Spleen (tissue), 11 donors: ENCODE measurements around the gene PKIB. TPM values are rescaled to one million over a fixed set of nuclear protein-coding genes. Genes with fewer than 3 reads are reported as not detected.

Experiments used
- DNase-seq: peaks from one replicate; pipeline ENCODE4 v3.0.0-alpha.2; 2020
- H3K27ac ChIP-seq, 8 donors: fragments of 200-600 bp; sonication (generic) in 7 of 8; 1 replicate in 4 of 8; 2 replicates in 4 of 8; pipeline versions ENCODE4 v1.5.0 to v1.8.0; 2016 to 2021; ENCODE audit warnings: inconsistent platforms in 4 of 8, mild to moderate bottlenecking in 4 of 8, moderate library complexity in 1 of 8
- H3K27me3 ChIP-seq, 7 donors: fragments of 200-600 bp; sonication (generic) in 6 of 7; replicated peaks in 1 of 7; 1 replicate in 4 of 7; 2 replicates in 3 of 7; pipeline versions ENCODE4 v1.5.0 to v1.8.0; 2016 to 2021; ENCODE audit warnings: inconsistent platforms in 3 of 7, mild to moderate bottlenecking in 1 of 7
- H3K36me3 ChIP-seq, 6 donors: fragments of 200-600 bp; sonication (generic) in 5 of 6; 1 replicate in 4 of 6; 2 replicates in 2 of 6; pipeline versions ENCODE4 v1.5.0 to v1.8.0; 2016 to 2021; ENCODE audit warnings: inconsistent platforms in 2 of 6
- H3K4me1 ChIP-seq, 6 donors: fragments of 200-600 bp; sonication (generic) in 5 of 6; 1 replicate in 3 of 6; 2 replicates in 3 of 6; pipeline versions ENCODE4 v1.5.0 to v1.8.0; 2016 to 2021; ENCODE audit warnings: inconsistent platforms in 3 of 6
- H3K4me3 ChIP-seq, 8 donors: fragments of 200-600 bp; sonication (generic) in 7 of 8; 1 replicate in 4 of 8; 2 replicates in 4 of 8; pipeline versions ENCODE4 v1.5.0 to v1.8.0; 2016 to 2021; ENCODE audit warnings: inconsistent platforms in 4 of 8, mild to moderate bottlenecking in 4 of 8, moderate library complexity in 2 of 8
- H3K9me3 ChIP-seq, 8 donors: fragments of 200-600 bp; sonication (generic) in 7 of 8; 1 replicate in 4 of 8; 2 replicates in 4 of 8; pipeline versions ENCODE4 v1.5.0 to v1.8.0; 2016 to 2021; ENCODE audit warnings: inconsistent platforms in 4 of 8
- CTCF ChIP-seq, 11 experiments: fragments of 200-600 bp in 7 of 11; fragments of 450-650 bp in 4 of 11; sonication (generic) in 4 of 11; IDR thresholded peaks in 8 of 11; conservative IDR thresholded peaks in 3 of 11; 1 replicate in 7 of 11; 2 replicates in 4 of 11; pipeline versions ENCODE4 v1.4.0 to v1.8.0; 2016 to 2021; ENCODE audit warnings: antibody characterized with exemption in 11 of 11, inconsistent platforms in 4 of 11, mild to moderate bottlenecking in 1 of 11
- POLR2A ChIP-seq, 3 donors: fragments of 450-650 bp; IDR thresholded peaks; one replicate each; pipeline ENCODE4 v1.5.1; 2017; ENCODE audit warnings: antibody characterized with exemption in 3 of 3, mild to moderate bottlenecking in 1 of 3
- POLR2AphosphoS5 ChIP-seq, 3 donors: sonication (generic); formaldehyde crosslinking; IDR thresholded peaks; one replicate each; pipeline ENCODE4 v1.5.1; 2017; ENCODE audit warnings: antibody characterized with exemption in 3 of 3
- WGBS, 5 donors: extraction: QIAGEN DNeasy Blood & Tissue Kit in 3 of 5; methylation state at CpG; one replicate each; pipeline versions ENCODE4 v1.1.5 to v1.1.7; 2013 to 2018; 5-methylcytosine and 5-hydroxymethylcytosine counted together
- intact Hi-C: fragments of 100-400 bp; cut with DNase I; formaldehyde crosslinking; loops from one replicate; pipeline ENCODE4 v1.15.0; 2023; ENCODE audit warnings: low total_unique reads
- polyA plus RNA-seq, 3 donors: library from polyadenylated mRNA; stranded (reverse); fragments of 200-250 nt; gene quantifications; one replicate each; pipeline ENCODE4 v1.2.1, GENCODE V29; 2013
- total RNA-seq, 7 donors: library from RNA; depleted of rRNA in 3 of 7; stranded (reverse); fragments of >200 nt in 3 of 7; fragmentation: NEBNext Ultra II Directional in 4 of 7; extraction: Animal tissue kit (Norgen Biotek cat#: 25700) in 4 of 7; gene quantifications; one replicate each; pipeline versions ENCODE4 v1.1.0 to v1.2.1, GENCODE V29; 2016 to 2021
- donor health status: healthy with polysubstance abuse.
- donor health status: DM: no; HTN: no; CAD: no; lungs with moderate emphysema.
- donor health status: DM: no; HTN: no; CAD: no.
- donor health status: Bipolar disorder and iron deficiency.
- donor health status: healthy.
- donor health status: DM: no; HTN: no; CAD: no.
- donor health status: DM: yes; HTN: yes; CAD: no.

PKIB gene
- total and polyA plus RNA-seq, 10 donors: 0.85 to 3.0 (median 1.4) TPM; not detected in 2

DNA sequence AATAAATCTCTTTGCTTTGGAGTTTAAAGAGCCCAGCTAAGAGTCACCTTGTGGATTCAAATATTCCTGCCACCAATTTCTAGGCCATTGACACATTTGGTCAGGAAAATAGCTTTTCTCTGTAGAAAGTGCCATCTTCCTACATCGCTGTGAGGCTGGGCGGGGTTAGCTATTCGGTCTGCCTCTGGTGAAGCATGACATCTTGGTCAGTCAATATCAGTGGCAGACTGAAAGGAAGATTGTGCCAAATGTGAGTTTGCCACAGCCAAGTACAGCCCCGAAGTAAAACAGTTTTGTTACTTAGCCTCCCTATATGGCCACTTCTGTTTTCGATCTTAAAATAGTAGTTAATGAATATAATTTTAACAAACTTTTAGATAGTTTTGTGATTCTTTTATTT is 103.9 kb downstream of the PKIB start:
- TF ChIP-seq POLR2AphosphoS5 (IDR thresholded peaks at IDR 0.05) (no peak), CTCF (IDR thresholded peaks at IDR 0.05 in 8 of 11, conservative IDR thresholded peaks at IDR 0.05 in 3 of 11) (no peak), POLR2A (IDR thresholded peaks at IDR 0.05) (no peak)

DNA sequence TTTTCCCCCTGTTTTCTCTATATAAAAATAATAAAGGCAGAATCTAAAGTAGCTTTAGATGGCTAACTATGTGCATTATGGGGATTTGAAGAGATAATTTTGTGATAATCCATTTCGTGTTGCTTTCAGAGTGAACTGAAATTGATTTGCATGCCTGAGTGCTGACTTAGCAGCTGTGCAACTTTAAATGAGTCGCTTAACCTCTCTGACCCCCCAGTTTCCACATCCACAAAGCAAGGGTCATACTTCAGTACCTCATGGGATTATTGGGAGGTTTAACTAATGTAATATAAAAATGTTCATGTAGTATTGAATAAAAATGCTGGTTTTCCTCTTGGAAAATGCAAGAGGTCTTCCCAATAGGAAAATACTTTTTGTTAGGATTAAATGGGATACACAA is 105.5 kb downstream of the PKIB start:
- intact Hi-C loops: no loop called here
- H3K27me3 ChIP-seq: no peaks in the 10 kb centered on the region
- DNase-seq: no peak
- H3K9me3 ChIP-seq: no peaks in the 10 kb centered on the region
- no peak overlapping the region for H3K27ac ChIP-seq
- 70 to 86% (median 79%) methylated on average over 2 of the region's 2 CpGs for WGBS, 5 donors
- H3K4me3 ChIP-seq: no peak overlapping the region
- no peaks in the 10 kb centered on the region for H3K36me3 ChIP-seq
- peaks cover 0 to 10% (median 0%) of the 10 kb centered on the region in 6 donors for H3K4me1 ChIP-seq
- TF ChIP-seq CTCF (IDR thresholded peaks at IDR 0.05 in 8 of 11, conservative IDR thresholded peaks at IDR 0.05 in 3 of 11) (no peak), POLR2A (IDR thresholded peaks at IDR 0.05) (no peak), POLR2AphosphoS5 (IDR thresholded peaks at IDR 0.05) (no peak)

More for the DNA sequence above, 103.9 kb downstream of the PKIB start:
- Histone ChIP-seq H3K27me3 (no peaks in the 10 kb centered on the region), H3K4me3 (no peak overlapping the region), H3K4me1 (peaks cover 0 to 15% (median 0%) of the 10 kb centered on the region in 6 donors), H3K36me3 (no peaks in the 10 kb centered on the region), H3K9me3 (no peaks in the 10 kb centered on the region), H3K27ac (no peak overlapping the region)
- WGBS, 5 donors: 82 to 91% (median 87%) methylated on average over 5 of the region's 5 CpGs
- DNase-seq: no peak
- intact Hi-C loops: no loop called here

DNA sequence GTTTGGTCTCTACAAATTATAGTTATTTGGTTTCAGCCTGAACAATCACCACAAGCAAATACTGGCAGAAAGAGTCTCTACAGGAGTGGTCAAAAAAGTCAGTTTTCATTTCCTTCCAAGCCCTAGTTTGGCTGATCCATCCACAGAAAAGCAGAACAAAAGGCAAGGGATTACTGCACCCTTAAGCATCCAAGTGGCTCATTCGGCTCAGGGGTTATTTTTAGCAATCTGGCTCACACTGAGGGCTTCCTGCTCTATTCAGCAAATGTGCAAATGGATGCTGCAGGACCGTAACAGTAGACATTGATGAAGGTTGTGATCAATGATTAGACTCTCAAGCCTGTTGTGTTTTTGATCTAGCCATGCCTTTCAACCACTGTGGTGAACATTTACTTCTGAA is 107.1 kb downstream of the PKIB start:
- Histone ChIP-seq H3K4me3 (no peak overlapping the region), H3K9me3 (no peaks in the 10 kb centered on the region), H3K4me1 (peaks cover 0 to 4% (median 0%) of the 10 kb centered on the region in 6 donors), H3K27me3 (no peaks in the 10 kb centered on the region), H3K27ac (no peak overlapping the region), H3K36me3 (no peaks in the 10 kb centered on the region)
- DNase-seq: no peak
- TF ChIP-seq POLR2AphosphoS5 (IDR thresholded peaks at IDR 0.05) (no peak), CTCF (IDR thresholded peaks at IDR 0.05 in 8 of 11, conservative IDR thresholded peaks at IDR 0.05 in 3 of 11) (no peak), POLR2A (IDR thresholded peaks at IDR 0.05) (no peak)
- WGBS, 5 donors: 15 to 24% (median 21%) methylated on average over 2 of the region's 2 CpGs
- intact Hi-C loops: no loop called here

GRCh38 chr6:122718616-122719015 is 108.4 kb downstream of the PKIB start:
- intact Hi-C loops: no loop called here
- no peaks in the 10 kb centered on the region for H3K36me3 ChIP-seq

More at GRCh38 chr6:122718616-122719015, 108.4 kb downstream of the PKIB start:
- TF ChIP-seq CTCF (IDR thresholded peaks at IDR 0.05 in 8 of 11, conservative IDR thresholded peaks at IDR 0.05 in 3 of 11) (no peak), POLR2AphosphoS5 (IDR thresholded peaks at IDR 0.05) (no peak), POLR2A (IDR thresholded peaks at IDR 0.05) (no peak)
- H3K9me3 ChIP-seq: no peaks in the 10 kb centered on the region
- WGBS, 5 donors: 66 to 87% (median 79%) methylated on average over 4 of the region's 4 CpGs
- H3K4me1 ChIP-seq: no peaks in the 10 kb centered on the region
- no peak overlapping the region for H3K4me3 ChIP-seq
- no peak for DNase-seq
- no peaks in the 10 kb centered on the region for H3K27me3 ChIP-seq
- no peak overlapping the region for H3K27ac ChIP-seq
